ENCODE data around the gene SLC13A1. TPM values are rescaled to one million over a fixed set of nuclear protein-coding genes. Genes with fewer than 3 reads are reported as not detected.

The SLC13A1 gene
- total RNA-seq, 1 experiment from 2014 or later: not detected

DNA sequence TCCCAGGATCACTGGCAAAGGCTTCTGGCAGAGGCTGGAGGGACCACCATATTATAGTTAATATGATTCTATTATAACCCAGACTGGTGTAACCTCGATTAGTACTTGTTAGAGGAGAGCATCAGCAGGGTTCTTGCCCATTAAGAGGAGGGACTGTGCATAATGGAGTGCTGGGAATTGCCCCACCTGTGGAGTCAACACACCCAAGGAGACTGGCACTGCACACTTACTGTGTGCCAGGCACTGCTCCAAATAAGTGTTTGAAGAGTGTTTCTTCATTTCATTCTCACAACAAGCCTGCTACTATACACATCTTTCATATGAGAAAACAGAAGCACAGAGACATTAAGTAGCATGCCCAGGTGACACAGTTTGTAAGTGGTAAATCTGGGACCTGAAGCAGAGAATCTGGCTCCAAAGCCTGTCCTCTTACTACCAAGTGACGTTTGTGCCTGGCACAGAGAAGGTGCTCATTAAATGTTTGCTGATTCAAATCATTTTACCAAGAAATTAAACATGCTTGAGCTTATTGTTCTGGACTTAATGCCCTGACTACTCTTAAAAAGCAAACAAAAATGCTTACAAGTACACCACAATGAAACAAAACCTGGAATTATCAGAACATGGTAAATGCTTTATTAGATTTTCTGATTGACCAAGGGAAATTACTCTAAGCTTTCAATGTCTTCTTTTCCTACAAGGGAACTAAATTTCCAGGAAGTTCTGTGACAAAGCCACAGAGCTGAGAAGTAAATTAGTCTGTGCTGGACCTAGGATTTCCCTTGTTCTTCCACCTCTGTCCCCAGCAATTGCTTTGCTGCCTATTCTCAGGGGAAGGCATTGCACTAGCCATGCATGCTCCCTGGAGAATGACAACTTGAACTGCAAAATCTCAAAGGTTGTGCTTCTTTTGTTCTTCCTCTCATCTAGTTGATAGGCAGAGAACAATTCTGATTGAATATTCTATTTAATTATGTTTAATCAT lies 809 bp downstream of the SLC13A1 start:
- Mint-ChIP-seq H3K36me3 (ENCODE audit: insufficient read depth, unreplicated experiment) (no peaks in the 10 kb centered on the region), H3K4me1 (ENCODE audit: low read depth, unreplicated experiment) (no peaks in the 10 kb centered on the region), H3K27me3 (ENCODE audit: insufficient read depth, unreplicated experiment) (peaks cover 2% of the 10 kb centered on the region), H3K27ac (ENCODE audit: unreplicated experiment) (no peak overlapping the region), H3K4me3 (ENCODE audit: unreplicated experiment) (no peak overlapping the region), H3K9me3 (ENCODE audit: unreplicated experiment) (no peaks in the 10 kb centered on the region)
- no peaks in the 10 kb centered on the region for H3K36me3 ChIP-seq (ENCODE audit: control insufficient read depth, insufficient read depth, low read length)
- TF ChIP-seq, protein P1, sequence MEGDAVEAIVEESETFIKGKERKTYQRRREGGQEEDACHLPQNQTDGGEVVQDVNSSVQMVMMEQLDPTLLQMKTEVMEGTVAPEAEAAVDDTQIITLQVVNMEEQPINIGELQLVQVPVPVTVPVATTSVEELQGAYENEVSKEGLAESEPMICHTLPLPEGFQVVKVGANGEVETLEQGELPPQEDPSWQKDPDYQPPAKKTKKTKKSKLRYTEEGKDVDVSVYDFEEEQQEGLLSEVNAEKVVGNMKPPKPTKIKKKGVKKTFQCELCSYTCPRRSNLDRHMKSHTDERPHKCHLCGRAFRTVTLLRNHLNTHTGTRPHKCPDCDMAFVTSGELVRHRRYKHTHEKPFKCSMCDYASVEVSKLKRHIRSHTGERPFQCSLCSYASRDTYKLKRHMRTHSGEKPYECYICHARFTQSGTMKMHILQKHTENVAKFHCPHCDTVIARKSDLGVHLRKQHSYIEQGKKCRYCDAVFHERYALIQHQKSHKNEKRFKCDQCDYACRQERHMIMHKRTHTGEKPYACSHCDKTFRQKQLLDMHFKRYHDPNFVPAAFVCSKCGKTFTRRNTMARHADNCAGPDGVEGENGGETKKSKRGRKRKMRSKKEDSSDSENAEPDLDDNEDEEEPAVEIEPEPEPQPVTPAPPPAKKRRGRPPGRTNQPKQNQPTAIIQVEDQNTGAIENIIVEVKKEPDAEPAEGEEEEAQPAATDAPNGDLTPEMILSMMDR (IDR thresholded peaks at IDR 0.05; ENCODE audit: insufficient read depth in 1 of 2, low read depth in 1 of 2, low read length in 1 of 2, severe bottlenecking in 1 of 2, unreplicated experiment in 1 of 2): no peak
- no TSS peak for BruUV-seq (replicated peaks)
- no peaks in the 10 kb centered on the region for H3K4me1 ChIP-seq
- no peak for DNase-seq
- H3K9me3 ChIP-seq: no peaks in the 10 kb centered on the region
- H3K27me3 ChIP-seq (replicated peaks; ENCODE audit: control insufficient read depth, insufficient read depth, low read length): no peaks in the 10 kb centered on the region
- CTCF ChIA-PET: no interaction called here
- intact Hi-C loops (cut with micrococcal nuclease; ENCODE audit: unreplicated experiment): no loop called here
- POLR2A ChIA-PET: no interaction called here
- H3K4me3 ChIP-seq (ENCODE audit: low read depth, low read length): no peak overlapping the region

GRCh38 chr7:123198111-123198510 lies 1.7 kb downstream of the SLC13A1 start:
- no peaks in the 10 kb centered on the region for H3K9me3 Mint-ChIP-seq (ENCODE audit: unreplicated experiment)
- no peaks in the 10 kb centered on the region for H3K4me1 Mint-ChIP-seq (ENCODE audit: low read depth, unreplicated experiment)
- Histone ChIP-seq H3K36me3 (ENCODE audit: control insufficient read depth, insufficient read depth, low read length) (no peaks in the 10 kb centered on the region), H3K9me3 (no peaks in the 10 kb centered on the region), H3K27me3 (replicated peaks; ENCODE audit: control insufficient read depth, insufficient read depth, low read length) (no peaks in the 10 kb centered on the region), H3K4me1 (no peaks in the 10 kb centered on the region), H3K4me3 (ENCODE audit: low read depth, low read length) (no peak overlapping the region)
- intact Hi-C loops (cut with micrococcal nuclease; ENCODE audit: unreplicated experiment): no loop called here
- CTCF ChIA-PET: no interaction called here
- POLR2A ChIA-PET: no interaction called here
- no peaks in the 10 kb centered on the region for H3K36me3 Mint-ChIP-seq (ENCODE audit: insufficient read depth, unreplicated experiment)
- peaks cover 4% of the 10 kb centered on the region for H3K27me3 Mint-ChIP-seq (ENCODE audit: insufficient read depth, unreplicated experiment)
- no TSS peak for BruUV-seq (replicated peaks)
- TF ChIP-seq, protein P1 (IDR thresholded peaks at IDR 0.05; ENCODE audit: insufficient read depth in 1 of 2, low read depth in 1 of 2, low read length in 1 of 2, severe bottlenecking in 1 of 2, unreplicated experiment in 1 of 2): no peak
- H3K27ac Mint-ChIP-seq (ENCODE audit: unreplicated experiment): no peak overlapping the region
- DNase-seq: no peak
- H3K4me3 Mint-ChIP-seq (ENCODE audit: unreplicated experiment): no peak overlapping the region

DNA sequence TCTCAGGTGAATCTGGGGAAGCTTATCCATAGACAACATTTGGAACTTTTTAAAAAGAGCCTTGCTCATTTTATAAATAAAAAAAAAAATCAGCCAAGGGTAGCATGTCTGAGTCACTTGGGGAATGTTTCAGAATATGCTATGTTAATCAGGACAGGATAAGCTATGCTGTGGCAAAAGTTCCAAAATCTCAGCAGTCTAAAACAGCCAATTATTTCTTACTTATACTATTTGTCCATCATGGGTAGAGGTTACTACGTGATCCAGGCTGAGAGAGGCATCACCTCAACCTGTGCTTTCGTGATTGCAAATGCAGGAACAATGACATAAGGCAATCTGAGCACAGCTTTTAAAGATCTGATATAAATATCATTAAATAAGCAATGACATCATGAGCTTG lies 6.5 kb downstream of the SLC13A1 start:
- no peaks in the 10 kb centered on the region for H3K4me1 Mint-ChIP-seq (ENCODE audit: low read depth, unreplicated experiment)
- no peak overlapping the region for H3K27ac Mint-ChIP-seq (ENCODE audit: unreplicated experiment)
- Histone ChIP-seq H3K36me3 (ENCODE audit: control insufficient read depth, insufficient read depth, low read length) (no peaks in the 10 kb centered on the region), H3K4me1 (no peaks in the 10 kb centered on the region), H3K4me3 (ENCODE audit: low read depth, low read length) (no peak overlapping the region), H3K9me3 (no peaks in the 10 kb centered on the region), H3K27me3 (replicated peaks; ENCODE audit: control insufficient read depth, insufficient read depth, low read length) (no peaks in the 10 kb centered on the region)
- no peak overlapping the region for H3K4me3 Mint-ChIP-seq (ENCODE audit: unreplicated experiment)
- no peak for DNase-seq
- intact Hi-C loops (cut with micrococcal nuclease; ENCODE audit: unreplicated experiment): no loop called here
- ChIA-PET POLR2A (no interaction called here), CTCF (no interaction called here)
- TF ChIP-seq, protein P1 (IDR thresholded peaks at IDR 0.05; ENCODE audit: insufficient read depth in 1 of 2, low read depth in 1 of 2, low read length in 1 of 2, severe bottlenecking in 1 of 2, unreplicated experiment in 1 of 2): no peak
- no peaks in the 10 kb centered on the region for H3K9me3 Mint-ChIP-seq (ENCODE audit: unreplicated experiment)
- no TSS peak for BruUV-seq (replicated peaks)
- peaks cover 6% of the 10 kb centered on the region for H3K27me3 Mint-ChIP-seq (ENCODE audit: insufficient read depth, unreplicated experiment)
- no peaks in the 10 kb centered on the region for H3K36me3 Mint-ChIP-seq (ENCODE audit: insufficient read depth, unreplicated experiment)

Data from Caco-2 (cell line).